Right lobe of liver (tissue), 4 donors: ENCODE data around the gene AP5S1.

ENCODE experiments used
- CTCF ChIP-seq, 4 donors: fragments of 200-600 bp in 3 of 4; fragments of 450-650 bp in 1 of 4; IDR thresholded peaks; one replicate each; pipeline versions ENCODE4 v1.5.1 to v1.8.0; 2016 to 2022; ENCODE audit warnings: antibody characterized with exemption in 4 of 4, mild to moderate bottlenecking in 2 of 4
- POLR2A ChIP-seq: fragments of 450-650 bp; IDR thresholded peaks from one replicate; pipeline ENCODE4 v1.6.1; 2017; ENCODE audit warnings: antibody characterized with exemption, mild to moderate bottlenecking
- donor health status: DM: no; HTN: no; CAD: no.
- donor health status: DM: no; HTN: no; CAD: no.
- donor health status: DM: no; HTN: yes; CAD: no.

GRCh38 chr20:3801846-3802245, 18.5 kb upstream of the AP5S1 start:
- no peak for TF ChIP-seq CTCF (IDR thresholded peaks at IDR 0.05)
- TF ChIP-seq POLR2A, result no peak
